ENCODE measurements around the gene S100A12. TPM values are rescaled to one million over a fixed set of nuclear protein-coding genes. Genes with fewer than 3 reads are reported as not detected.

Gene S100A12
- polyA plus RNA-seq, 1 of the 3 experiments (the other 2 are of a cell fraction) = not detected

- TF ChIP-seq FOXM1 (IDR thresholded peaks at IDR 0.05; ENCODE audit: low read depth) = no peak
- no peak for TF ChIP-seq RFX5 (IDR thresholded peaks at IDR 0.05; ENCODE audit: low read length)
- TF ChIP-seq PBX3 (IDR thresholded peaks at IDR 0.05) = no peak
- TF ChIP-seq FOSL2 (IDR thresholded peaks at IDR 0.05; ENCODE audit: borderline replicate concordance, low read depth) = no peak
- no peak overlapping the region for H2AFZ ChIP-seq (ENCODE audit: low read depth)
- DNase-seq = no peak
- WGBS (ENCODE audit: low lambda C conversion rate) = 9% methylated on average over 8 of the region's 8 CpGs
- peaks cover 67% of the 10 kb centered on the region for H3K27me3 ChIP-seq (ENCODE audit: insufficient read depth)
- no peaks in the 10 kb centered on the region for H3K9me3 ChIP-seq
- H4K20me1 ChIP-seq (ENCODE audit: insufficient read depth) = no peaks in the 10 kb centered on the region
- H3K4me3 ChIP-seq (ENCODE audit: low read depth in 2 of 2, low read length in 1 of 2) = no peak overlapping the region
- H3K79me2 ChIP-seq (ENCODE audit: insufficient read depth) = no peaks in the 10 kb centered on the region
- H3K27ac ChIP-seq (ENCODE audit: low read depth in 2 of 2, low read length in 1 of 2) = no peak overlapping the region
- POLR2A ChIA-PET = no interaction called here
- H3K4me1 ChIP-seq (ENCODE audit: control insufficient read depth in 1 of 2, insufficient read depth in 2 of 2, low read depth in 1 of 2, low read length in 1 of 2) = no peaks in the 10 kb centered on the region
- H3K9ac ChIP-seq = no peak overlapping the region
- H3F3A ChIP-seq (replicated peaks; ENCODE audit: insufficient read depth) = peaks cover 4% of the 10 kb centered on the region
- no peak overlapping the region for H3K4me2 ChIP-seq
- H3K36me3 ChIP-seq (replicated peaks in 1 of 2; ENCODE audit: control insufficient read depth in 1 of 2, insufficient read depth in 2 of 2, low read length in 1 of 2) = no peaks in the 10 kb centered on the region
- H3K9me2 ChIP-seq = no peaks in the 10 kb centered on the region
- CTCF ChIA-PET = interaction anchor here (0.8 to 11.7 kb wide), 12 partner anchors 11 to 217 kb away, joined by 3 to 336 read pairs (median 4); no protein-coding TSS in a partner anchor
Measured at GRCh38 chr1:153354515-153355193, 20.8 kb downstream of the S100A12 start.

- 45% methylated on average over 7 of the region's 7 CpGs for WGBS (ENCODE audit: low lambda C conversion rate)
- no peaks in the 10 kb centered on the region for H3K36me3 ChIP-seq (replicated peaks in 1 of 2; ENCODE audit: control insufficient read depth in 1 of 2, insufficient read depth in 2 of 2, low read length in 1 of 2)
- ChIA-PET POLR2A (no interaction called here), CTCF (interaction anchor here (0.6 to 11.7 kb wide), 36 partner anchors 11 to 316 kb away, joined by 3 to 336 read pairs (median 4); partner anchors contain the start of gene S100A12)
- H3K9me2 ChIP-seq = no peaks in the 10 kb centered on the region
- H3K27me3 ChIP-seq (ENCODE audit: insufficient read depth) = peaks cover 66% of the 10 kb centered on the region
- H3K27ac ChIP-seq (ENCODE audit: low read depth in 2 of 2, low read length in 1 of 2) = no peak overlapping the region
- no peak overlapping the region for H2AFZ ChIP-seq (ENCODE audit: low read depth)
- peak; percentile 50 for DNase-seq
- H3K4me3 ChIP-seq (ENCODE audit: low read depth in 2 of 2, low read length in 1 of 2) = no peak overlapping the region; a peak in 1 of 4 replicates
- H3F3A ChIP-seq (replicated peaks; ENCODE audit: insufficient read depth) = peaks cover 4% of the 10 kb centered on the region
- no peaks in the 10 kb centered on the region for H4K20me1 ChIP-seq (ENCODE audit: insufficient read depth)
- no peaks in the 10 kb centered on the region for H3K4me1 ChIP-seq (ENCODE audit: control insufficient read depth in 1 of 2, insufficient read depth in 2 of 2, low read depth in 1 of 2, low read length in 1 of 2)
- H3K9ac ChIP-seq = no peak overlapping the region
- H3K9me3 ChIP-seq = no peaks in the 10 kb centered on the region
- H3K79me2 ChIP-seq (ENCODE audit: insufficient read depth) = no peaks in the 10 kb centered on the region
- H3K4me2 ChIP-seq = no peak overlapping the region
- TF ChIP-seq MEF2A (IDR thresholded peaks at IDR 0.05; ENCODE audit: borderline replicate concordance, low read depth) (no peak), RXRA (IDR thresholded peaks at IDR 0.05; ENCODE audit: borderline replicate concordance, low read depth) (no peak), GABPA (IDR thresholded peaks at IDR 0.05; ENCODE audit: low read depth) (no peak), YY1 (IDR thresholded peaks at IDR 0.05; ENCODE audit: low read depth) (no peak), CHD2 (IDR thresholded peaks at IDR 0.05; ENCODE audit: low read length, partially characterized antibody) (no peak), RAD21 (IDR thresholded peaks at IDR 0.05; ENCODE audit: low read length) (0 out of 2 replicates have a peak, but pooled peaks have one; percentile 21), REST (IDR thresholded peaks at IDR 0.05; ENCODE audit: low read depth, low read length) (no peak), RFX5 (IDR thresholded peaks at IDR 0.05; ENCODE audit: low read length) (no peak), FOXJ3 (CRISPR knock-in tag; IDR thresholded peaks at IDR 0.05) (no peak), PBX3 (IDR thresholded peaks at IDR 0.05) (no peak), TEAD4 (IDR thresholded peaks at IDR 0.05; ENCODE audit: borderline replicate concordance, insufficient read depth) (no peak), MAX (IDR thresholded peaks at IDR 0.05; ENCODE audit: low read depth) (no peak), CTCF (IDR thresholded peaks at IDR 0.05) (peak; percentile 49), JUND (IDR thresholded peaks at IDR 0.05) (no peak)
Measured at GRCh38 chr1:153353226-153353947, 22.0 kb downstream of the S100A12 start.

Data from SK-N-SH (cell line).